Mesenchymal stem cell (in vitro differentiated cells and primary cell): ENCODE results near the gene FEZ2.
A peak's percentile ranks its signal among the peaks of the same experiment; 100 is the strongest.

Experiments used
- DNase-seq: peaks from one replicate; pipeline ENCODE4 v3.0.0-alpha.2; 2013
- H2AFZ ChIP-seq: one replicate; pipeline ENCODE4 v1.6.1; 2013; ENCODE audit warnings: low read depth, mild to moderate bottlenecking, control low read depth, inconsistent platforms, low read length, moderate library complexity
- H2AK5ac ChIP-seq: 2 replicates; pipeline ENCODE4 v1.6.1; 2013; ENCODE audit warnings: low read length, moderate library complexity, mild to moderate bottlenecking, inconsistent platforms; ENCODE audit not compliant: severe bottlenecking
- H2BK120ac ChIP-seq: one replicate; pipeline ENCODE4 v1.6.1; 2013; ENCODE audit warnings: low read depth, mild to moderate bottlenecking, inconsistent platforms, low read length, moderate library complexity
- H2BK12ac ChIP-seq, 2 experiments: one replicate each; pipeline ENCODE4 v1.6.1; 2013; ENCODE audit warnings: inconsistent platforms in 2 of 2, low read length in 2 of 2, mild to moderate bottlenecking in 2 of 2, moderate library complexity in 2 of 2, control low read depth in 1 of 2
- H2BK15ac ChIP-seq: one replicate; pipeline ENCODE4 v1.6.1; 2013; ENCODE audit warnings: mild to moderate bottlenecking, low read depth, inconsistent platforms; ENCODE audit not compliant: poor library complexity, severe bottlenecking
- H2BK5ac ChIP-seq: 2 replicates; pipeline ENCODE4 v1.6.1; 2013; ENCODE audit warnings: low read depth, mild to moderate bottlenecking, low read length, control low read depth, inconsistent platforms; ENCODE audit not compliant: poor library complexity, severe bottlenecking
- H3K14ac ChIP-seq, 2 experiments: one replicate each; pipeline ENCODE4 v1.6.1; 2013; ENCODE audit warnings: inconsistent platforms in 2 of 2, low read length in 2 of 2, control low read depth in 1 of 2, mild to moderate bottlenecking in 1 of 2, moderate library complexity in 1 of 2
- H3K18ac ChIP-seq, 2 experiments: one replicate each; pipeline ENCODE4 v1.6.1; 2013; ENCODE audit warnings: inconsistent platforms in 2 of 2, low read length in 2 of 2, control low read depth in 1 of 2, low read depth in 1 of 2, mild to moderate bottlenecking in 1 of 2
- H3K23ac ChIP-seq, 2 experiments: one replicate each; pipeline ENCODE4 v1.6.1; 2013; ENCODE audit warnings: inconsistent platforms in 2 of 2, low read length in 2 of 2, mild to moderate bottlenecking in 2 of 2, moderate library complexity in 2 of 2, control low read depth in 1 of 2
- H3K27ac ChIP-seq: 2 replicates; pipeline ENCODE4 v1.5.1; 2013; ENCODE audit warnings: mild to moderate bottlenecking, moderate library complexity, low read length, control low read depth, inconsistent platforms; ENCODE audit not compliant: poor library complexity, severe bottlenecking
- H3K27me3 ChIP-seq, 2 experiments: 2 replicates each; pipeline versions ENCODE4 v1.6.1 to v1.7.0; 2013; ENCODE audit warnings: low read length in 2 of 2, mild to moderate bottlenecking in 2 of 2, moderate library complexity in 2 of 2, control low read depth in 1 of 2, inconsistent platforms in 1 of 2; ENCODE audit not compliant: control insufficient read depth in 1 of 2, insufficient read depth in 1 of 2
- H3K36me3 ChIP-seq, 2 experiments: 2 replicates each; pipeline versions ENCODE4 v1.6.1 to v1.7.0; 2013; ENCODE audit warnings: low read length in 2 of 2, control low read depth in 1 of 2, inconsistent platforms in 1 of 2, low read depth in 1 of 2, mild to moderate bottlenecking in 1 of 2; ENCODE audit not compliant: insufficient read depth in 2 of 2, control insufficient read depth in 1 of 2
- H3K4ac ChIP-seq, 2 experiments: one replicate each; pipeline ENCODE4 v1.6.1; 2013; ENCODE audit warnings: inconsistent platforms in 2 of 2, low read length in 2 of 2, mild to moderate bottlenecking in 2 of 2, moderate library complexity in 2 of 2, control low read depth in 1 of 2, low read depth in 1 of 2
- H3K4me1 ChIP-seq: 2 replicates; pipeline ENCODE4 v1.6.1; 2013; ENCODE audit warnings: low read depth, low read length, control low read depth; ENCODE audit not compliant: control insufficient read depth, insufficient read depth
- H3K4me2 ChIP-seq: 2 replicates; pipeline ENCODE4 v1.6.1; 2013; ENCODE audit warnings: low read length, mild to moderate bottlenecking, inconsistent platforms; ENCODE audit not compliant: poor library complexity, severe bottlenecking
- H3K4me3 ChIP-seq, 2 experiments: 2 replicates each; pipeline versions ENCODE4 v1.5.1 to v1.7.0; 2013; ENCODE audit warnings: low read length in 2 of 2, mild to moderate bottlenecking in 2 of 2, control low read depth in 1 of 2, low read depth in 1 of 2; ENCODE audit not compliant: insufficient read depth in 1 of 2
- H3K79me1 ChIP-seq: replicated peaks from 2 replicates; pipeline ENCODE4 v1.6.1; 2013; ENCODE audit warnings: mild to moderate bottlenecking, control low read depth, low read length, inconsistent platforms; ENCODE audit not compliant: poor library complexity, severe bottlenecking
- H3K9ac ChIP-seq: 2 replicates; pipeline ENCODE4 v1.7.0; 2013; ENCODE audit warnings: mild to moderate bottlenecking, low read length, moderate library complexity
- H3K9me3 ChIP-seq: 2 replicates; pipeline ENCODE4 v1.7.0; 2013; ENCODE audit warnings: mild to moderate bottlenecking, low read length; ENCODE audit not compliant: control insufficient read depth
- H4K8ac ChIP-seq: one replicate; pipeline ENCODE4 v1.6.1; 2013; ENCODE audit warnings: inconsistent platforms, mild to moderate bottlenecking, low read length, moderate library complexity
- H4K91ac ChIP-seq: one replicate; pipeline ENCODE4 v1.6.1; 2013; ENCODE audit warnings: mild to moderate bottlenecking, low read length, inconsistent platforms
- WGBS: methylation state at CpG from one replicate; pipeline ENCODE4 v1.1.7; 2013; ENCODE audit warnings: mixed read lengths; 5-methylcytosine and 5-hydroxymethylcytosine counted together

The FEZ2 gene

GRCh38 chr2:36540986-36541754, 56.8 kb downstream of the FEZ2 start:
- Histone ChIP-seq H3K4me3 (no peak overlapping the region), H4K8ac (no peak overlapping the region), H2BK5ac (no peak overlapping the region), H2BK12ac (no peak overlapping the region), H3K4me1 (peaks cover 2% of the 10 kb centered on the region), H4K91ac (no peak overlapping the region), H3K4ac (no peak overlapping the region), H2AK5ac (no peak overlapping the region), H3K4me2 (no peak overlapping the region), H3K36me3 (peaks cover 43 to 82% of the 10 kb centered on the region in 2 experiments), H3K23ac (no peak overlapping the region), H3K27me3 (no peaks in the 10 kb centered on the region), H3K9ac (no peak overlapping the region), H2BK120ac (no peak overlapping the region), H2AFZ (no peak overlapping the region), H3K9me3 (no peaks in the 10 kb centered on the region), H3K79me1 (peaks cover 14% of the 10 kb centered on the region), H3K18ac (no peak overlapping the region), H3K14ac (no peak overlapping the region), H3K27ac (no peak overlapping the region), H2BK15ac (no peak overlapping the region)
- WGBS: 99% methylated on average over 11 of the region's 11 CpGs
- DNase-seq: no peak

DNA sequence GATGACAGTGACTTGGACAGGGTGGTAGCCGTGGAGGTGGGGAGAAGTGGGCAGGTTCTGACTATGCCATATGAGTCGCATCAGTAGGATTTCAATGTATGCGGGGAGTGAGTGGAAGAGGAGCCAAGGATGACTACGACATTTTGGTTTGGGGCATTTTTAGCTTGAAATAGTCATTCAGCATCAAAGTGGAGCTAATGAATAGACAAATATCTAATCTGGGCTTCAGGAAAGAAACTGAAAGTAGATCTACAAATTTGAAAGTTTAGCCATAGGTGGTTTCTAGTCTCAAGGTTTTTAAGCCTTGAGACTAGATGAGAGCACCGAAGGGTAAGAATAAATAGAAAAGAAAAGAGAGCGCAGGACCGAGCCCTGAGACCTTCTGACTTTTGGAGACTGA, 58.3 kb downstream of the FEZ2 start:
- Histone ChIP-seq H3K9ac (no peak overlapping the region), H3K4me2 (no peak overlapping the region), H2BK15ac (no peak overlapping the region), H3K27me3 (no peaks in the 10 kb centered on the region), H3K27ac (no peak overlapping the region), H4K8ac (peak overlapping the region; percentile 43), H2BK120ac (no peak overlapping the region), H2BK12ac (no peak overlapping the region), H3K14ac (no peak overlapping the region), H2AFZ (no peak overlapping the region), H2BK5ac (no peak overlapping the region), H3K9me3 (no peaks in the 10 kb centered on the region), H3K23ac (no peak overlapping the region), H3K36me3 (peaks cover 46 to 66% of the 10 kb centered on the region in 2 experiments), H2AK5ac (no peak overlapping the region), H4K91ac (no peak overlapping the region), H3K79me1 (peaks cover 16% of the 10 kb centered on the region), H3K4me1 (peaks cover 2% of the 10 kb centered on the region), H3K4ac (no peak overlapping the region), H3K18ac (no peak overlapping the region), H3K4me3 (no peak overlapping the region)
- no peak for DNase-seq
- WGBS: 87% methylated on average over 7 of the region's 7 CpGs

GRCh38 chr2:36538335-36538734, 59.6 kb downstream of the FEZ2 start:
- Histone ChIP-seq H2AK5ac (no peak overlapping the region), H3K27ac (no peak overlapping the region), H3K23ac (no peak overlapping the region), H3K14ac (no peak overlapping the region), H2AFZ (no peak overlapping the region), H3K36me3 (peaks cover 46 to 58% of the 10 kb centered on the region in 2 experiments), H3K9me3 (no peaks in the 10 kb centered on the region), H2BK12ac (no peak overlapping the region), H3K9ac (no peak overlapping the region), H3K18ac (no peak overlapping the region), H3K4me1 (peaks cover 2% of the 10 kb centered on the region), H3K4me3 (no peak overlapping the region), H3K4me2 (no peak overlapping the region), H4K8ac (no peak overlapping the region), H2BK15ac (no peak overlapping the region), H2BK120ac (no peak overlapping the region), H2BK5ac (no peak overlapping the region), H3K27me3 (no peaks in the 10 kb centered on the region), H3K79me1 (peaks cover 16% of the 10 kb centered on the region), H3K4ac (no peak overlapping the region), H4K91ac (no peak overlapping the region)
- 95% methylated on average over 5 of the region's 5 CpGs for WGBS
- DNase-seq: peak; percentile 37

DNA sequence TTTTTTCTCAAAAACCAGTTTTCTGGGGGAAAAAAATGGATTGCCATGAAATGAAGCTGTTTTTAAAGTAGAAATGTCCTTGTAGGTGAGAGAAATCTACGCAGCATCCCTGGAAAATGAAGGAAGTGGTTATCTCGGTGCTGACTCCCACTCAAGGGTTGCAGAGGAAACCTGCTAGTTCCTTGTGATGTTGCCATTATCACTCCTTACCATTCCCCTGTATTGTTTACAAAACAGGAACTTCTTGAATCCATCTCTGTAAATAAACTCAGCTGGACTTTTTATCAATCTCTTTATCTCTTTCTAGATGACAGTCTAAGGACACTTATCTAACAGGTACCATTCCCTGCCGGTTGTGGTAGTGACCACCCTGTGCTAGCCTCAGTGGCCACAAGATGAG, 61.2 kb downstream of the FEZ2 start:
- no peak overlapping the region for H4K8ac ChIP-seq
- no peak for DNase-seq
- H3K27me3 ChIP-seq: no peaks in the 10 kb centered on the region
- no peak overlapping the region for H2AFZ ChIP-seq
- H2BK5ac ChIP-seq: no peak overlapping the region
- H2BK12ac ChIP-seq: no peak overlapping the region
- no peak overlapping the region for H3K9ac ChIP-seq
- peaks cover 46 to 58% of the 10 kb centered on the region in 2 experiments for H3K36me3 ChIP-seq
- no peak overlapping the region for H3K18ac ChIP-seq
- H3K23ac ChIP-seq: no peak overlapping the region
- H2BK120ac ChIP-seq: no peak overlapping the region
- no peak overlapping the region for H2AK5ac ChIP-seq
- peaks cover 19% of the 10 kb centered on the region for H3K79me1 ChIP-seq
- no peak overlapping the region for H3K14ac ChIP-seq
- H3K4me2 ChIP-seq: no peak overlapping the region
- H3K27ac ChIP-seq: no peak overlapping the region
- no peaks in the 10 kb centered on the region for H3K9me3 ChIP-seq
- H3K4me1 ChIP-seq: peaks cover 2% of the 10 kb centered on the region
- no peak overlapping the region for H4K91ac ChIP-seq
- H3K4ac ChIP-seq: no peak overlapping the region
- no peak overlapping the region for H2BK15ac ChIP-seq
- no peak overlapping the region for H3K4me3 ChIP-seq
- WGBS: 80% methylated on average over 3 of the region's 3 CpGs
